Lung (tissue), 12 donors: ENCODE data around the gene BCR. TPM values are rescaled to one million over a fixed set of nuclear protein-coding genes. Genes with fewer than 3 reads are reported as not detected.
A peak's percentile ranks its signal among the peaks of the same experiment; 100 is the strongest.

Experiments used
- ATAC-seq: fragments of 200-7000 bp; cut with Tn5 transposase; one replicate; pipeline ENCODE4 v1.9.1; 2020; ENCODE audit warnings: moderate number of reproducible peaks; ENCODE audit not compliant: insufficient read depth, low FRiP score
- DNase-seq, 3 donors: peaks; one replicate each; pipeline ENCODE4 v3.0.0-alpha.2; 2013 to 2017
- H3K27ac ChIP-seq, 2 donors: one replicate each; pipeline ENCODE4 v1.5.1; 2013; ENCODE audit warnings: mild to moderate bottlenecking in 2 of 2, moderate library complexity in 2 of 2, control low read depth in 1 of 2, inconsistent platforms in 1 of 2, low read depth in 1 of 2, low read length in 1 of 2
- H3K27me3 ChIP-seq, 3 donors: one replicate each; pipeline ENCODE4 v1.5.1; 2013; ENCODE audit warnings: low read length in 2 of 3; ENCODE audit not compliant: control insufficient read depth in 3 of 3, insufficient read depth in 3 of 3
- H3K36me3 ChIP-seq, 4 donors: one replicate each; pipeline ENCODE4 v1.5.1; 2013; ENCODE audit warnings: low read length in 4 of 4, mild to moderate bottlenecking in 1 of 4, moderate library complexity in 1 of 4; ENCODE audit not compliant: control insufficient read depth in 4 of 4, insufficient read depth in 4 of 4
- H3K4me1 ChIP-seq, 5 donors: one replicate each; pipeline ENCODE4 v1.5.1; 2013; ENCODE audit warnings: low read length in 5 of 5, mild to moderate bottlenecking in 2 of 5, moderate library complexity in 1 of 5; ENCODE audit not compliant: control insufficient read depth in 5 of 5, insufficient read depth in 5 of 5
- H3K4me3 ChIP-seq: one replicate; pipeline ENCODE4 v1.5.1; 2013; ENCODE audit warnings: mild to moderate bottlenecking, control low read depth, moderate library complexity
- H3K9ac ChIP-seq, 2 donors: one replicate each; pipeline ENCODE4 v1.5.1; 2013; ENCODE audit warnings: low read length in 2 of 2, control low read depth in 1 of 2; ENCODE audit not compliant: insufficient read depth in 1 of 2
- H3K9me3 ChIP-seq, 4 donors: one replicate each; pipeline ENCODE4 v1.5.1; 2013; ENCODE audit warnings: low read length in 3 of 4, mild to moderate bottlenecking in 1 of 4, moderate library complexity in 1 of 4; ENCODE audit not compliant: control insufficient read depth in 4 of 4, insufficient read depth in 3 of 4
- CTCF ChIP-seq: IDR thresholded peaks from 2 replicates; pipeline ENCODE4 v1.5.1; 2012; ENCODE audit warnings: mild to moderate bottlenecking; ENCODE audit errors: control extremely low read depth, extremely low read depth
- WGBS, 2 donors: extraction: QIAGEN DNeasy Blood & Tissue Kit; methylation state at CpG; one replicate each; pipeline ENCODE4 v1.1.7; 2013; 5-methylcytosine and 5-hydroxymethylcytosine counted together
- polyA plus RNA-seq, 2 donors: library from polyadenylated mRNA; stranded (reverse); fragments of 200-250 nt; gene quantifications; one replicate each; pipeline ENCODE4 v1.2.1, GENCODE V29; 2013
- total RNA-seq, 2 donors: library from RNA; depleted of rRNA in 1 of 2; stranded (reverse); fragments of >200 nt in 1 of 2; gene quantifications; one replicate each; pipeline ENCODE4 v1.2.1, GENCODE V29; 2014 to 2021
- donor health status: control.
- donor health status: control.
- donor health status: Bipolar disorder and iron deficiency.
- donor health status: healthy.
- donor health status: DM: yes; HTN: yes; CAD: no.

Gene BCR
- total and polyA plus RNA-seq, 4 donors = 21.8 to 67.3 (median 31.8) TPM

GRCh38 chr22:23177197-23177596 is 3.1 kb upstream of the BCR start:
- H3K4me3 ChIP-seq = no peak overlapping the region
- H3K27me3 ChIP-seq = no peaks in the 10 kb centered on the region
- WGBS, 2 donors = 52 to 72% methylated on average over 4 of the region's 4 CpGs
- peaks cover 0 to 6% (median 2%) of the 10 kb centered on the region in 4 donors for H3K9me3 ChIP-seq
- peaks cover 0 to 21% (median 4%) of the 10 kb centered on the region in 5 donors for H3K4me1 ChIP-seq
- DNase-seq (no peak), ATAC-seq (no peak)
- no peak for TF ChIP-seq CTCF
- H3K9ac ChIP-seq = no peak overlapping the region
- no peak overlapping the region for H3K27ac ChIP-seq
- no peaks in the 10 kb centered on the region for H3K36me3 ChIP-seq

GRCh38 chr22:23178512-23179254 is 1.6 kb upstream of the BCR start:
- ATAC-seq = peak; percentile 57
- Histone ChIP-seq H3K27ac (peak overlapping the region in 1 of 2 donors; percentile 11), H3K4me3 (no peak overlapping the region)

GRCh38 chr22:23179381-23180299 is 669 bp upstream of the BCR start:
- Histone ChIP-seq H3K27me3 (no peaks in the 10 kb centered on the region), H3K4me1 (peaks cover 3 to 40% (median 9%) of the 10 kb centered on the region in 5 donors), H3K27ac (peak overlapping the region; percentile 11 to 58), H3K4me3 (no peak overlapping the region), H3K36me3 (no peaks in the 10 kb centered on the region), H3K9me3 (peaks cover 0 to 6% (median 2%) of the 10 kb centered on the region in 4 donors), H3K9ac (no peak overlapping the region)
- TF ChIP-seq CTCF = no peak
- 40 to 52% methylated on average over 25 of the region's 25 CpGs for WGBS, 2 donors
- DNase-seq (no peak), ATAC-seq (no peak)

More at GRCh38 chr22:23178512-23179254, 1.6 kb upstream of the BCR start:
- Histone ChIP-seq H3K9me3 (peaks cover 0 to 6% (median 2%) of the 10 kb centered on the region in 4 donors), H3K36me3 (no peaks in the 10 kb centered on the region), H3K4me1 (peaks cover 3 to 35% (median 9%) of the 10 kb centered on the region in 5 donors), H3K9ac (no peak overlapping the region), H3K27me3 (no peaks in the 10 kb centered on the region)
- peak; percentile 74 to 79 (median 75) for DNase-seq
- peak; percentile 97 for TF ChIP-seq CTCF
- 32 to 38% methylated on average over 9 of the region's 9 CpGs for WGBS, 2 donors
